Natural killer cell (primary cell): ENCODE data around the gene IGF1R. TPM values are rescaled to one million over a fixed set of nuclear protein-coding genes. Genes with fewer than 3 reads are reported as not detected.
A peak's percentile ranks its signal among the peaks of the same experiment; 100 is the strongest.

ENCODE experiments used
- ATAC-seq, 3 donors: fragments of 150-1000 bp in 2 of 3; fragments of 200-7000 bp in 1 of 3; cut with Tn5 transposase; 1 replicate in 1 of 3; 2 replicates in 2 of 3; pipeline ENCODE4 v1.10.0; 2021; ENCODE audit warnings: mild to moderate bottlenecking in 2 of 3, moderate library complexity in 2 of 3
- DNase-seq, 2 donors: peaks; one replicate each; pipeline versions ENCODE4 v3.0.0 to v3.0.0-alpha.2; 2013 to 2021; ENCODE audit warnings: mixed read lengths in 1 of 2
- H3K27ac ChIP-seq: one replicate; pipeline ENCODE4 v1.5.1; 2013; ENCODE audit warnings: mild to moderate bottlenecking, low read length
- H3K27me3 ChIP-seq: one replicate; pipeline ENCODE4 v1.6.1; 2013; ENCODE audit warnings: low read length; ENCODE audit not compliant: control insufficient read depth, insufficient read depth
- H3K36me3 ChIP-seq: one replicate; pipeline ENCODE4 v1.6.1; 2013; ENCODE audit warnings: low read length; ENCODE audit not compliant: control insufficient read depth, insufficient read depth
- H3K4me1 ChIP-seq: one replicate; pipeline ENCODE4 v1.6.1; 2013; ENCODE audit warnings: low read length; ENCODE audit not compliant: control insufficient read depth, insufficient read depth
- H3K4me3 ChIP-seq: one replicate; pipeline ENCODE4 v1.5.1; 2013; ENCODE audit warnings: low read length
- H3K9me3 ChIP-seq: one replicate; pipeline ENCODE4 v1.6.1; 2013; ENCODE audit warnings: low read length; ENCODE audit not compliant: control insufficient read depth, insufficient read depth
- H3K27ac Mint-ChIP-seq, 2 donors: one replicate each; pipeline ENCODE4 v1.8.0; 2022; ENCODE audit warnings: mild to moderate bottlenecking in 2 of 2, mixed read lengths in 2 of 2, moderate library complexity in 1 of 2
- H3K27me3 Mint-ChIP-seq, 2 donors: one replicate each; pipeline ENCODE4 v1.8.0; 2022; ENCODE audit warnings: low read depth in 2 of 2, mixed read lengths in 2 of 2
- H3K36me3 Mint-ChIP-seq: one replicate; pipeline ENCODE4 v1.8.0; 2022; ENCODE audit warnings: mixed read lengths
- H3K4me1 Mint-ChIP-seq, 2 donors: one replicate each; pipeline ENCODE4 v1.8.0; 2022; ENCODE audit warnings: mixed read lengths in 2 of 2
- H3K4me3 Mint-ChIP-seq: one replicate; pipeline ENCODE4 v1.8.0; 2022; ENCODE audit warnings: mild to moderate bottlenecking, moderate library complexity, mixed read lengths
- H3K9me3 Mint-ChIP-seq, 2 donors: one replicate each; pipeline ENCODE4 v1.8.0; 2022; ENCODE audit warnings: mixed read lengths in 2 of 2
- CTCF ChIP-seq: fragments of 200-600 bp; IDR thresholded peaks from one replicate; pipeline ENCODE4 v1.8.0; 2022; ENCODE audit warnings: antibody characterized with exemption
- WGBS: methylation state at CpG from one replicate; pipeline ENCODE4 v1.1.7; 2013; ENCODE audit warnings: missing lambda C conversion rate; ENCODE audit not compliant: insufficient coverage; 5-methylcytosine and 5-hydroxymethylcytosine counted together
- intact Hi-C: fragments of 100-400 bp; cut with micrococcal nuclease; formaldehyde crosslinking; loops from one replicate; pipeline ENCODE4 v1.14.2; 2022
- total RNA-seq, 4 donors: library from RNA; stranded (reverse); fragments of 120-200 nt in 1 of 4; gene quantifications; one replicate each; pipeline versions ENCODE4 v1.2.3 to v1.2.4, GENCODE V29; 2013 to 2022

The IGF1R gene
- total RNA-seq, 3 donors from 2014 or later (not counting 1 experiment from before 2014, with no cell fraction given), result 47.3 to 50.7 (median 49.0) TPM

- no peaks in the 10 kb centered on the region for H3K27me3 Mint-ChIP-seq
- no peaks in the 10 kb centered on the region for H3K9me3 ChIP-seq
- peak overlapping the region; percentile 71 for H3K4me3 Mint-ChIP-seq
- WGBS, result 68% methylated on average over 25 of the region's 25 CpGs
- no peak overlapping the region for H3K27ac ChIP-seq
- no peaks in the 10 kb centered on the region for H3K9me3 Mint-ChIP-seq
- TF ChIP-seq CTCF, result no peak
- ATAC-seq, result peak in 1 of 3 donors; percentile 31
- peaks cover 4% of the 10 kb centered on the region for H3K36me3 ChIP-seq
- peaks cover 2% of the 10 kb centered on the region for H3K36me3 Mint-ChIP-seq
- no peak overlapping the region for H3K4me3 ChIP-seq
- H3K4me1 Mint-ChIP-seq, result peaks cover 65 to 70% of the 10 kb centered on the region in 2 donors
- intact Hi-C loops, result no loop called here
- H3K4me1 ChIP-seq, result peaks cover 91% of the 10 kb centered on the region
- no peaks in the 10 kb centered on the region for H3K27me3 ChIP-seq
- H3K27ac Mint-ChIP-seq, result peak overlapping the region in 1 of 2 donors; percentile 57
- no peak for DNase-seq
These were observed 307.8 kb downstream of the IGF1R start for GRCh38 chr15:98955961-98956723.

- WGBS, result 88% methylated on average over 39 of the region's 39 CpGs
- no peak overlapping the region for H3K27ac ChIP-seq
- H3K27me3 Mint-ChIP-seq, result no peaks in the 10 kb centered on the region
- no peaks in the 10 kb centered on the region for H3K27me3 ChIP-seq
- DNase-seq (no peak), ATAC-seq (no peak)
- H3K36me3 ChIP-seq, result peaks cover 8% of the 10 kb centered on the region
- peaks cover 0 to 2% of the 10 kb centered on the region in 2 donors for H3K9me3 Mint-ChIP-seq
- H3K4me1 ChIP-seq, result peaks cover 84% of the 10 kb centered on the region
- H3K4me1 Mint-ChIP-seq, result peaks cover 63 to 68% of the 10 kb centered on the region in 2 donors
- peaks cover 8% of the 10 kb centered on the region for H3K36me3 Mint-ChIP-seq
- intact Hi-C loops, result no loop called here
- no peak for TF ChIP-seq CTCF
- peak overlapping the region; percentile 71 for H3K4me3 Mint-ChIP-seq
- H3K9me3 ChIP-seq, result no peaks in the 10 kb centered on the region
- peak overlapping the region; percentile 27 to 57 for H3K27ac Mint-ChIP-seq
- H3K4me3 ChIP-seq, result no peak overlapping the region
These were observed 308.6 kb downstream of the IGF1R start for GRCh38 chr15:98956796-98957553.

- Histone ChIP-seq H3K9me3 (no peaks in the 10 kb centered on the region), H3K36me3 (peaks cover 8% of the 10 kb centered on the region), H3K4me3 (no peak overlapping the region), H3K4me1 (peaks cover 77% of the 10 kb centered on the region), H3K27me3 (no peaks in the 10 kb centered on the region), H3K27ac (no peak overlapping the region)
- intact Hi-C loops, result no loop called here
- Mint-ChIP-seq H3K36me3 (peaks cover 14% of the 10 kb centered on the region), H3K4me3 (peak overlapping the region; percentile 47), H3K9me3 (peaks cover 0 to 2% of the 10 kb centered on the region in 2 donors), H3K4me1 (peaks cover 56 to 62% of the 10 kb centered on the region in 2 donors), H3K27ac (peak overlapping the region in 1 of 2 donors; percentile 27), H3K27me3 (no peaks in the 10 kb centered on the region)
- DNase-seq (no peak), ATAC-seq (no peak)
- no peak for TF ChIP-seq CTCF
- 74% methylated on average over 6 of the region's 6 CpGs for WGBS
These were observed 309.3 kb downstream of the IGF1R start for GRCh38 chr15:98957655-98958054.
